Measurements from ENCODE around the gene RARRES2.
"Not testable (repeated sequence)": the region's sequence is repeated elsewhere in the genome, so short reads cannot be mapped to it uniquely, and the experiment has no call there.

GRCh38 chr7:150296802-150297201, 44.6 kb downstream of the RARRES2 start:
- TF ChIP-seq EZH2 (IDR thresholded peaks at IDR 0.05; ENCODE audit: low read length); CTCF (optimal IDR thresholded peaks at IDR 0.05 in 1 of 3, IDR thresholded peaks at IDR 0.05 in 1 of 3, conservative IDR thresholded peaks at IDR 0.05 in 1 of 3; ENCODE audit: extremely low read depth in 1 of 3, insufficient read depth in 2 of 3, low read length in 3 of 3): not testable (repeated sequence)
